DOHH2 (cell line): ENCODE measurements around the gene CD99.

Experiments
- EZH2phosphoT487 ChIP-seq: fragments of 200-600 bp; sonication (generic); IDR thresholded peaks from 2 replicates; pipeline ENCODE4 v1.6.1; 2017; ENCODE audit warnings: borderline replicate concordance, mild to moderate bottlenecking, antibody characterized with exemption, low read length, moderate library complexity, mixed read lengths
- TF ChIP-seq, protein P1 (sequence below): fragments of 200-600 bp; sonication (generic); IDR thresholded peaks from one replicate; pipeline ENCODE4 v1.5.1; 2014; ENCODE audit warnings: antibody characterized with exemption, mild to moderate bottlenecking, low read depth, low read length; ENCODE audit not compliant: poor library complexity, severe bottlenecking

DNA sequence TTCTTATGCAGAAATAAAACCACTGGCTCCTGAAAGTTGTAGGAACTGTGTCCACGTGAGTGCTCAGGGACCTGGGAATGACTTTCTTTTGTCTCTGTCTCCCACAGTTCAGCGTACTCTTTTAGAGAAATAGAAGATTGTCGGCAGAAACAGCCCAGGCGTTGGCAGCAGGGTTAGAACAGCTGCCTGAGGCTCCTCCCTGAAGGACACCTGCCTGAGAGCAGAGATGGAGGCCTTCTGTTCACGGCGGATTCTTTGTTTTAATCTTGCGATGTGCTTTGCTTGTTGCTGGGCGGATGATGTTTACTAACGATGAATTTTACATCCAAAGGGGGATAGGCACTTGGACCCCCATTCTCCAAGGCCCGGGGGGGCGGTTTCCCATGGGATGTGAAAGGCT is 49.6 kb downstream of the CD99 start:
- TF ChIP-seq, protein P1, sequence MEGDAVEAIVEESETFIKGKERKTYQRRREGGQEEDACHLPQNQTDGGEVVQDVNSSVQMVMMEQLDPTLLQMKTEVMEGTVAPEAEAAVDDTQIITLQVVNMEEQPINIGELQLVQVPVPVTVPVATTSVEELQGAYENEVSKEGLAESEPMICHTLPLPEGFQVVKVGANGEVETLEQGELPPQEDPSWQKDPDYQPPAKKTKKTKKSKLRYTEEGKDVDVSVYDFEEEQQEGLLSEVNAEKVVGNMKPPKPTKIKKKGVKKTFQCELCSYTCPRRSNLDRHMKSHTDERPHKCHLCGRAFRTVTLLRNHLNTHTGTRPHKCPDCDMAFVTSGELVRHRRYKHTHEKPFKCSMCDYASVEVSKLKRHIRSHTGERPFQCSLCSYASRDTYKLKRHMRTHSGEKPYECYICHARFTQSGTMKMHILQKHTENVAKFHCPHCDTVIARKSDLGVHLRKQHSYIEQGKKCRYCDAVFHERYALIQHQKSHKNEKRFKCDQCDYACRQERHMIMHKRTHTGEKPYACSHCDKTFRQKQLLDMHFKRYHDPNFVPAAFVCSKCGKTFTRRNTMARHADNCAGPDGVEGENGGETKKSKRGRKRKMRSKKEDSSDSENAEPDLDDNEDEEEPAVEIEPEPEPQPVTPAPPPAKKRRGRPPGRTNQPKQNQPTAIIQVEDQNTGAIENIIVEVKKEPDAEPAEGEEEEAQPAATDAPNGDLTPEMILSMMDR = no peak
- TF ChIP-seq EZH2phosphoT487 = no peak
